Measurements from ENCODE around the gene TTBK2. TPM values are rescaled to one million over a fixed set of nuclear protein-coding genes. Genes with fewer than 3 reads are reported as not detected.
A peak's percentile ranks its signal among the peaks of the same experiment; 100 is the strongest.

The TTBK2 gene
- polyA plus RNA-seq, 1 donor from 2014 or later: 15.2 TPM

- H3K9me3 ChIP-seq (ENCODE audit: low read length): no peaks in the 10 kb centered on the region
- H3K36me3 ChIP-seq (ENCODE audit: insufficient read depth, low read length): peaks cover 5% of the 10 kb centered on the region
- H3K27me3 ChIP-seq (ENCODE audit: insufficient read depth, low read depth, low read length): no peaks in the 10 kb centered on the region
- H3K27ac ChIP-seq (ENCODE audit: low read length): no peak overlapping the region
- no peak overlapping the region for H3K9ac ChIP-seq (ENCODE audit: low read length)
- H3K79me2 ChIP-seq (replicated peaks; ENCODE audit: insufficient read depth, low read length): no peaks in the 10 kb centered on the region
- H4K20me1 ChIP-seq (ENCODE audit: insufficient read depth): no peaks in the 10 kb centered on the region
- H2AFZ ChIP-seq (ENCODE audit: low read depth, low read length): no peak overlapping the region
- H3K4me2 ChIP-seq (ENCODE audit: low read length): no peak overlapping the region
- H3F3A ChIP-seq (ENCODE audit: insufficient read depth, low read length, poor library complexity, severe bottlenecking): no peaks in the 10 kb centered on the region
- no peak overlapping the region for H3K4me3 ChIP-seq (ENCODE audit: low read length)
- TF ChIP-seq, protein P1, sequence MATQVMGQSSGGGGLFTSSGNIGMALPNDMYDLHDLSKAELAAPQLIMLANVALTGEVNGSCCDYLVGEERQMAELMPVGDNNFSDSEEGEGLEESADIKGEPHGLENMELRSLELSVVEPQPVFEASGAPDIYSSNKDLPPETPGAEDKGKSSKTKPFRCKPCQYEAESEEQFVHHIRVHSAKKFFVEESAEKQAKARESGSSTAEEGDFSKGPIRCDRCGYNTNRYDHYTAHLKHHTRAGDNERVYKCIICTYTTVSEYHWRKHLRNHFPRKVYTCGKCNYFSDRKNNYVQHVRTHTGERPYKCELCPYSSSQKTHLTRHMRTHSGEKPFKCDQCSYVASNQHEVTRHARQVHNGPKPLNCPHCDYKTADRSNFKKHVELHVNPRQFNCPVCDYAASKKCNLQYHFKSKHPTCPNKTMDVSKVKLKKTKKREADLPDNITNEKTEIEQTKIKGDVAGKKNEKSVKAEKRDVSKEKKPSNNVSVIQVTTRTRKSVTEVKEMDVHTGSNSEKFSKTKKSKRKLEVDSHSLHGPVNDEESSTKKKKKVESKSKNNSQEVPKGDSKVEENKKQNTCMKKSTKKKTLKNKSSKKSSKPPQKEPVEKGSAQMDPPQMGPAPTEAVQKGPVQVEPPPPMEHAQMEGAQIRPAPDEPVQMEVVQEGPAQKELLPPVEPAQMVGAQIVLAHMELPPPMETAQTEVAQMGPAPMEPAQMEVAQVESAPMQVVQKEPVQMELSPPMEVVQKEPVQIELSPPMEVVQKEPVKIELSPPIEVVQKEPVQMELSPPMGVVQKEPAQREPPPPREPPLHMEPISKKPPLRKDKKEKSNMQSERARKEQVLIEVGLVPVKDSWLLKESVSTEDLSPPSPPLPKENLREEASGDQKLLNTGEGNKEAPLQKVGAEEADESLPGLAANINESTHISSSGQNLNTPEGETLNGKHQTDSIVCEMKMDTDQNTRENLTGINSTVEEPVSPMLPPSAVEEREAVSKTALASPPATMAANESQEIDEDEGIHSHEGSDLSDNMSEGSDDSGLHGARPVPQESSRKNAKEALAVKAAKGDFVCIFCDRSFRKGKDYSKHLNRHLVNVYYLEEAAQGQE (IDR thresholded peaks at IDR 0.05; ENCODE audit: borderline replicate concordance): no peak
- TF ChIP-seq, protein P2, sequence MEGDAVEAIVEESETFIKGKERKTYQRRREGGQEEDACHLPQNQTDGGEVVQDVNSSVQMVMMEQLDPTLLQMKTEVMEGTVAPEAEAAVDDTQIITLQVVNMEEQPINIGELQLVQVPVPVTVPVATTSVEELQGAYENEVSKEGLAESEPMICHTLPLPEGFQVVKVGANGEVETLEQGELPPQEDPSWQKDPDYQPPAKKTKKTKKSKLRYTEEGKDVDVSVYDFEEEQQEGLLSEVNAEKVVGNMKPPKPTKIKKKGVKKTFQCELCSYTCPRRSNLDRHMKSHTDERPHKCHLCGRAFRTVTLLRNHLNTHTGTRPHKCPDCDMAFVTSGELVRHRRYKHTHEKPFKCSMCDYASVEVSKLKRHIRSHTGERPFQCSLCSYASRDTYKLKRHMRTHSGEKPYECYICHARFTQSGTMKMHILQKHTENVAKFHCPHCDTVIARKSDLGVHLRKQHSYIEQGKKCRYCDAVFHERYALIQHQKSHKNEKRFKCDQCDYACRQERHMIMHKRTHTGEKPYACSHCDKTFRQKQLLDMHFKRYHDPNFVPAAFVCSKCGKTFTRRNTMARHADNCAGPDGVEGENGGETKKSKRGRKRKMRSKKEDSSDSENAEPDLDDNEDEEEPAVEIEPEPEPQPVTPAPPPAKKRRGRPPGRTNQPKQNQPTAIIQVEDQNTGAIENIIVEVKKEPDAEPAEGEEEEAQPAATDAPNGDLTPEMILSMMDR (IDR thresholded peaks at IDR 0.05; ENCODE audit: poor library complexity, severe bottlenecking): peak; percentile 22
- H3K9me2 ChIP-seq (ENCODE audit: insufficient read depth, low read length): no peaks in the 10 kb centered on the region
Observed at GRCh38 chr15:42723068-42723467, 197.5 kb downstream of the TTBK2 start.

- Histone ChIP-seq H3K36me3 (ENCODE audit: insufficient read depth, low read length) (peaks cover 5% of the 10 kb centered on the region), H3K9ac (ENCODE audit: low read length) (no peak overlapping the region), H3K27ac (ENCODE audit: low read length) (no peak overlapping the region), H3K79me2 (replicated peaks; ENCODE audit: insufficient read depth, low read length) (no peaks in the 10 kb centered on the region), H3K4me2 (ENCODE audit: low read length) (no peak overlapping the region), H2AFZ (ENCODE audit: low read depth, low read length) (no peak overlapping the region), H3F3A (ENCODE audit: insufficient read depth, low read length, poor library complexity, severe bottlenecking) (no peaks in the 10 kb centered on the region), H3K4me3 (ENCODE audit: low read length) (no peak overlapping the region), H3K27me3 (ENCODE audit: insufficient read depth, low read depth, low read length) (no peaks in the 10 kb centered on the region), H3K9me3 (ENCODE audit: low read length) (no peaks in the 10 kb centered on the region), H4K20me1 (ENCODE audit: insufficient read depth) (no peaks in the 10 kb centered on the region), H3K9me2 (ENCODE audit: insufficient read depth, low read length) (no peaks in the 10 kb centered on the region)
- TF ChIP-seq MXI1 (conservative IDR thresholded peaks at IDR 0.05; ENCODE audit: poor library complexity, severe bottlenecking) (no peak), POLR2AphosphoS5 (IDR thresholded peaks at IDR 0.05) (no peak), EZH2 (IDR thresholded peaks at IDR 0.05; ENCODE audit: borderline replicate concordance, insufficient read depth, low read length, poor library complexity, severe bottlenecking) (no peak), RAD21 (conservative IDR thresholded peaks at IDR 0.05) (no peak), EP300 (conservative IDR thresholded peaks at IDR 0.05; ENCODE audit: poor library complexity, severe bottlenecking) (no peak), SMC3 (conservative IDR thresholded peaks at IDR 0.05; ENCODE audit: poor library complexity) (no peak), TAF1 (IDR thresholded peaks at IDR 0.05; ENCODE audit: low read depth) (no peak)
- TF ChIP-seq, protein P2 (IDR thresholded peaks at IDR 0.05; ENCODE audit: poor library complexity, severe bottlenecking): no peak
- TF ChIP-seq, protein P1 (IDR thresholded peaks at IDR 0.05; ENCODE audit: borderline replicate concordance): no peak
Observed at GRCh38 chr15:42721916-42722315, 198.7 kb downstream of the TTBK2 start.
